Sigmoid colon (tissue), 4 donors: ENCODE data around the gene PANK2.

Source experiments
- CTCF ChIP-seq, 4 experiments: fragments of 450-650 bp in 3 of 4; fragments of 200-600 bp in 1 of 4; IDR thresholded peaks; one replicate each; pipeline ENCODE4 v1.5.1; 2016 to 2019; ENCODE audit warnings: antibody characterized with exemption in 4 of 4, mild to moderate bottlenecking in 3 of 4, moderate library complexity in 2 of 4
- EP300 ChIP-seq, 4 donors: sonication (generic); formaldehyde crosslinking; IDR thresholded peaks; one replicate each; pipeline ENCODE4 v1.6.1; 2017; ENCODE audit warnings: antibody characterized with exemption in 4 of 4
- POLR2A ChIP-seq, 2 donors: fragments of 450-650 bp; IDR thresholded peaks; one replicate each; pipeline ENCODE4 v1.6.1; 2016; ENCODE audit warnings: antibody characterized with exemption in 2 of 2, mild to moderate bottlenecking in 2 of 2, moderate library complexity in 2 of 2

GRCh38 chr20:3933218-3933617, 44.0 kb downstream of the PANK2 start:
- TF ChIP-seq CTCF (IDR thresholded peaks at IDR 0.05), result no peak
- no peak for TF ChIP-seq EP300 (IDR thresholded peaks at IDR 0.05)
- no peak for TF ChIP-seq POLR2A (IDR thresholded peaks at IDR 0.05)
